Stimulated activated CD8-positive, alpha-beta memory T cell treated with anti-CD3 and anti-CD28 coated beads, Interleukin-15, amount 100 ng/mL, for 48 hours (primary cell): ENCODE results near the gene TMEM62.

Experiments used
- DNase-seq, 2 donors: peaks; one replicate each; pipeline ENCODE4 v3.0.0-alpha.2; 2020; ENCODE audit warnings: low read depth in 2 of 2

TMEM62 gene

GRCh38 chr15:43232289-43232874 is 99.0 kb downstream of the TMEM62 start:
- no peak for DNase-seq
